GM21390 (cell line): ENCODE results near the gene CELA1.
A peak's percentile ranks its signal among the peaks of the same experiment; 100 is the strongest.
"Not testable (repeated sequence)": the region's sequence is repeated elsewhere in the genome, so short reads cannot be mapped to it uniquely, and the experiment has no call there.

Experiments
- ATAC-seq: cut with Tn5 transposase; IDR thresholded peaks from one replicate; pipeline ENCODE4 v1.9.1; 2021; ENCODE audit not compliant: unreplicated experiment

The CELA1 gene

DNA sequence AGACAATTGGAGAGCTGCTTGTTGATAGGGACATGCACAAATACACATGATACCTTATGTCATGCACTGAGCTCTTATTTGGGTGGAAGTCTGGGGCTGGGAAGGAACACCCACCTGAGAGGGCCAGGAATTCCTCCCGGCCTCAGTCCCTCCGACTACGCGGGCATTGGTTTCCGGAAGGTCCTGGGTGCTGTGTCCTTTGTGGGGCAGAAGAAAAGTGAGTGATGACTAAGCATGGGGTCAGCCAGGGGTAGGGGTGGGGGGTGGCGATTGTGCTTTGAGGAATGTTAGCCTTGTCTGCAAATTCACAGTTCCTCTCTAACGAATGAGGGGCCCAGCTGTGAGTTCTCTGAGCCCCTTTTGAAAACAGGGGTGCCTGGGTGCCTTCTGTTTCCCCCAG lies 798 bp downstream of the CELA1 start:
- ATAC-seq: no peak

DNA sequence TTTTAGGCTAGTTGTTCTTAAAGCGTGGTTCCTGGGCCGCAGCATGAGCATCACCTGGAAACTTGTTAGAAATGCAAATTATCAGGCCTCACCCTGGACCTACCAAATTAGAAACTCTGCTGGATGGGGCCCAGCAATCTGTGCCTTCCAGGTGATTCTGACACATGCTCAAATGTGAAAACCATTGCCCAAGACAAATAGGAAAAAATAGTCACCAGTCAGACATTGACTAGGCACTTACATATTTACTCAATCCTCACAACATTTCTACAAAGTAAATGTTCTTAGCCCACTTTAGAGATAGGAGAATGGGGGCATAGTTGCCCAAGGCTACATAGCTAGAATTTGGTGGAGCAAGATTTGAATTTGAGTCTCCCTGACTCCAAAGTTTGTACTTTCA lies 3.3 kb downstream of the CELA1 start:
- ATAC-seq: no peak

DNA sequence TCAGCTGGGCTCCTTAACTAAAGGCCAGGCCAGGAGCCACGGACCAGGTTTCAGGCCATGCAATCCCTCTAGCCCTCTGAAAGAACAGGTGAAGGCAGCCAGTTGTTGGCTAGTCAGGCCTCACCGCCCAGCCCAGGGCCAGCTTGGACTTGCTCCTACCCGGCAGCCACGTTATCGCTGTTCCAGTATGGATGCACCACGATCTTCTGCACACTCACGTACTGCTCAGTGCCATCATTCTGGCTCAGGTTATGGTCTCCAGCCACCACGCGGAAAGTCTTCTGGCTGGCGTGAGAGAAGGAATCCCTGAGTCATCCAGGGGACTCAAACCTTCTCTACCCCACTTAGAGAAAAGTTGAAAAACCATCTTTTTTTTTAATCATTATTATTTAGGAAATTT lies 4.1 kb downstream of the CELA1 start:
- no peak for ATAC-seq

DNA sequence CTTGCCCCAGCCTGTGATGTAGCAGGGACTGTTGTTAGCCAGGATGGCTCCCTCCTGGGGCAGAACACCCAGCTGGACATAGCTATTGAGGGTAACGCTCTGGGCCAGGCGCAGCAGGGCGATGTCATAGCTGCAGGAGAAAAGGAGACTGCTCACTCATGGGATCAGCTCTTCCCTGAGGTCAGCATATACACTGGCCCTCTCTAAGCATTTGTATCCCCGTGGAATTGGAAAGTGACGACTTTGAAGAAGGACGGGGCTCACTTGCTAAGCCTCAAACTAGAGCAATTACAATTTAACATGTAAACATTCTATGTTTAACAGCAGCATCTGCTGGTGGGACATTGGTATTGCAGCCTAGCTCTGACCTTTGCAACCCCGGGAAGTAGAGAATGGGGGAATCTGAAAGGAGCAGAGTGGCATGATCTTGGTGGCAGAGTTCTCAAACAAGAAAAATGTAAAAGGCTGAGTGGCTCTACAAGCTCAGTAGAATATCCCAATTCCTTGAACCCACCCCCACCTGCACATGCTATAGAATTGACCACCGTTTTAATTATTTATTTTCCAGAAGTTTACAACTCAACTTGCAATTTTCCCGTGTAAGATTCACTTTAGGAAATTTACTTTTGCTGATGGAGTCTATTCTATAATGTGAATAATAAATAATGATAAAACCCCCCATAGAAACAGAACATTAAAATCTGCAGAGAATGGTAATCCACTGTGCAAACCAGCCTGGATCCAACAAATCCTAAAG lies 5.0 kb downstream of the CELA1 start:
- ATAC-seq: no peak

DNA sequence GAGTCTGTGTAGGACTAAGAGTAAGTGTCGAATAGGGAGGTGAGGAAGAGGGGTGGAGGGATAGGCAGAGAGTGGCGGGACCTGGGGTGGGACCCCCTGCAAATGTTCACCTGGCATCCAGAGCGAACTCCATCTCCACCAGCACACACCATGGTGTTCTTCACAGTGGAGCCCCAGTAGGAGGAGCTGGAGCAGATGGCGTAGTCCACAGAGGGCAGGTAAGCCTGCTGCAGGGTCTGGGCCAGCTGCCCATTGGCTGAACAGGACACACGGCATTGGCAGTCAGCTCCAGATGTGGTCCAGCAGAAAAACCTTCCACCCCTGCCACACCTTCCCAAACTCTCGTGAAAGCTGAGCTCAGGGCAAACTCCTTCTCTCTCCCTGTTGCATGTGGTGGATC lies 6.7 kb downstream of the CELA1 start:
- ATAC-seq: no peak

DNA sequence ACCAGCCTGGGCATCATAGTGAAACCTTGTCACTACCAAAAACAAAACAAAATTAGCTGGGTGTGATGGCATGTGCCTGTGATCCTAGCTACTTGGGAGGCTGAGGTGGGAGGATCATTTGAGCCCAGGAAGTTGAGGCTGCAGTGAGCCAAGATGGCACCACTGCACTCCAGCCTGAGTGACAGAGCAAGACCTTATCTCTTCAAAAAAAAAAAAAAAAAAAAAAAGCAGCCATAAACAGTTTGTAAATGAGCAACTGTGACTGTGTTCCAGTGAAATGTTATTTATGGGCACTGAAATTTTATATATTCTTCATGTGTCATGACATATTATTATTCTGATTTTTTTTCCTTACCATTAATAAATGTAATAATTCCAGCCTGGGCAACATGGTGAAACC lies 9.1 kb downstream of the CELA1 start:
- not testable (repeated sequence) for ATAC-seq

DNA sequence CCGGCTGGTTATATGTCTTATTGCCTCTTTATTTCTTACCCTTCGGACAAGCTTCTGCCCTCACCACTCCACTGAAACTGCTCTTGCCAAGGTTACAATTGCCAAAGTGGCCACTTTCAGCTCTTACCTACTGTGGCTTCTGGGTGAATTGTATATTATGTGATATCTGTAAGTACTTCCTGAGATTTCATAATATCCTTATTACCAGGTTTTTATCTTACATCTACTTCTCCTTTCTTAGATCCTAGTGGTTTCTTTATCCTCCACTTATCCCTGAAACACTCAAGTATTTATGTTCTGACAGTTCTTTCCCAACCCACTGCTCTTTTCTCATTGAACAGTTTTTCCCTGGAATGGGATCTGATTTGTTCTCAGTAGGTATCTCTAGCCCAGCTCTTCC lies 10.5 kb downstream of the CELA1 start:
- ATAC-seq: no peak

DNA sequence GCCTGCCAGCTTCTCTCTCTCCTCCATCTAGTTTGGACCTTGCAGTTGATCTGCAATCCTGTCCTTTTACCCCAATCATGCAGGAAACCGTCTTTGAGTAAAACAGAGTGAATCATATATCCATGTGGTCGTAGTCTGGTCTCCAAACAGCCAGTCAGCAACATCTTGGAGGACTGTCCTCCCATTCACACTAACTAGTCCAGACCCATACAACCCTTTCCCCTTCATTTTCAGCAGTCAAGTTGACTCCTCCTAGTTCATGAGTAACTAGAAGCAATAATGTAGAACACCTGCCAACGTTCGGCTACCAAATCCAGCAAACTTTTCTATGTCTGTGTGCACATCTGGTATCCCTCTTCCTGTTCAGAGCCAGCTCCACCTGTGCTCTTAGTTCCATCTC lies 11.7 kb downstream of the CELA1 start:
- no peak for ATAC-seq

DNA sequence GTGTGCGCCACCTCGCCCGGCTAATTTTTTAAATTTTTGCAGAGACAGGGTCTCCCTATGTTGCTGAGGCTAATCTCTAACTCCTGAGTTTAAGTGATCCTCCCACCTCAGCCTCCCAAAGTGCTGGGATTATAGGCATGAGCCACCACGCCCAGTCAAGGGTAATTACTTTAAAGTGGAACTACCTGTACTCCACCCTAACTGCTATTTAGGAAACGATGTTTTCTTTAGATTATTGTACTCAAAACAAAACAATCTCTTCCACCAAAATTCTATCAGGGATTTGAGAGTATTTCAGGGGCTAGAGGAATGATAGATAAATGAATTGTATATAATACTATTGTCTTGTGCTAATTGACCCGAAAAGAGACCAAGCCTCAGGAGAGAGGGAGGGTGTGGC lies 12.9 kb downstream of the CELA1 start:
- ATAC-seq: no peak

DNA sequence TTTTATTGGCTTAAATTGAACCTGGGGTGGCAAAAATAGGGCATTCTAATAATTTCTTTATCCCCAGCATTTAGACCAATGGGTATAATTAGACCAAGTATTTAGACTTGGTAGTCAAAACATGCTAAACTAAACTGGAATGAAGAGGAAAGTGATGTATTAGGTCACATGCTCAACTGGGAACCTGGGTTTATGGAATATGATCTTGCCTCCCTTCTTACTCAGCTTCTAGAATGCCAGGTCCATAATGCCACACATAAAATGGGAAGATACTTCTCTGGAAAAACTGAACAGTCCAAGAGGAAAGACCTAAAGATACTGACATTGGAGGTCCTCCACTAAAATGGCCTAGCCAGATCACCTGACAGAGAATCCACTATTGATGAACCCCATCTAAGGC lies 16.3 kb downstream of the CELA1 start:
- no peak for ATAC-seq

DNA sequence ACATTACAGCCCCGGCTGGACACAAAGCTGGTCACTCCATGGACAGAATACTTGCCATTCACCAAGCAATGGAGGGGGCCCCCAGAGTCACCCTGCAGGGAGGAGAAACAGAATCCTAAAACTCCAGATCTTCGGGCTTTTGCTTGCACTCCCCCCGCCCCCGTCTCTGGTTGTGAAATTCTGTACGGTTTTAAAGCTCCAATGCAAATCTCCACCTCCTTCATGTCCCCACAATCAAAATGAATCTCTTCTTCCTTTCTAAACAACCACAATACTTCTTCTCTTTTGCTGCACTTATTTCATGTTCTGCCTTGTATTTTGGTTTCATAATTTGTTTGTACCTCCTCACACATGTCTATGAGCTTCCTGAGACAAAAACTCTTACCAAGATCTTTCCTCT lies 16.7 kb downstream of the CELA1 start:
- no peak for ATAC-seq

DNA sequence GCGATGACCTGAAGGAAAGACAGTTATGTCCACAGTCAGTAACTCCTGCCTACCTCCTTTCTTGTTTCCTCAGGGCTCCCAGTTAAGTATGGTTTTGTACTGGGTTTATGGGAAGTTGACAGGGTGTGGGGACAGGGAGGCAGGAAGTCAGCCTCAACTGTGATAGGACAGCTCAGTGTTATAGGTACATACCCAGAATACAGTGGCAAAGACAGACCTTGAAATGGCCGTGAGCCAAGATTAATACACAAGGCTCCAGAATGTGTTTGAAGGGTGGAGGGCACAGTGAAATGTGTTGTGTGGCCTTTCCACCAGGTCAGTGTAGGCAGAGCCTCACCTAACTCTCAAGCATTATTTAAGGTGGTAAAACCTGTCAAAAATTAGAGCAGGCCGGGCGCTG lies 17.9 kb downstream of the CELA1 start:
- ATAC-seq: no peak

DNA sequence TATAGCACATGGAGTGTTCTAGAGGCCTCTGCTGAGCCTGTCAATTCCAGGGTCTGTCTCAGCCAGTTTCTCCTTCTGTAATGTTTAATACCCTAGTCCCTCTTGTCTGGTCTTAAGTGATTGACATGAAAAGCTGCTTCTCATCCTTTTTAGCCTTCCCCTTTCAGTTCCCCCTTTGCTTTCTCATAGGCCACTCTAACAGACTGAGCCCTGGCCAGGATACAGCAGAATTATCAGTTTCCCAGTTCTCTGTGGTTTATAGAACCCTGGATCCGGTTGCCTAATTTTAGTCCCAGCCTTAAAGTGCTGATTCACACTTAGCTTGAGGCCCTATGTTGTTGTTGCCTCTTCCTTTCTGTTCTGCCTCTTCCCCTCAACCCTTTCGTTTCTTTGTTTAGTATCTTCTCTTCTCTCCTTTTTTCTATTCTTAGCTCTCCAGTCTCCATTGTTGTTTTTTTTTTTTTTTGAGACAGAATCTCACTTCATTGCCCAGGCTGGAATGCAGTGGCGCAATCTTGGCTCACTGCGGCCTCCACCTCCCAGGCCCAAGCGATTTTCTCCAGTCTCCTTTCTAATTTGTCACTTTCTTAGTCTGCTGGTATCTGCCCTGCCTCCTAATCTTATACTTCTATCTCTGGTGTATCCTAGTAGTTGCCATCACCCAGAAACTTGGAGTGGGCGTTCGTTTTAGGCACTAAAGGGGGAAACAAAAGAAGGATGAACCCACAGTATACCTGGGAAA lies 19.6 kb downstream of the CELA1 start:
- ATAC-seq: peak; percentile 53

DNA sequence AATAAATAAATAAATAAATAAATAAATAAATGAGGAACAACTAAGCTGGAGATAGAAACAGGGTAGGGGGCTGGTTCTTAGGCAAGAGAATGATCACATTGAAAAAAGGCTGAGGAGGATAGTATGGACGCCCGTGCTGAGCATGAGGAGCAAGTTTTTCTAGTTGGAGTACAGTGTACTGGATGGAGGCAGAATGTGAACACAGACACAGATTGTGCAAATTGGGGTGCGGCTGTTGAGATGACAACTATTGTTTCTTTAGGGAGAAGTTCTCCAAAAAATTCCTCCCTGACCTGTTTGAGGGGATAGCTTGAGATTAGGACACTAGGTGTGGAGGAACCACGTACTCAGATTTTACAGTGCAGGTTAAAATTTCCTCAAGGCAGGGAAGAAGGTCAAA lies 21.5 kb downstream of the CELA1 start:
- no peak for ATAC-seq

DNA sequence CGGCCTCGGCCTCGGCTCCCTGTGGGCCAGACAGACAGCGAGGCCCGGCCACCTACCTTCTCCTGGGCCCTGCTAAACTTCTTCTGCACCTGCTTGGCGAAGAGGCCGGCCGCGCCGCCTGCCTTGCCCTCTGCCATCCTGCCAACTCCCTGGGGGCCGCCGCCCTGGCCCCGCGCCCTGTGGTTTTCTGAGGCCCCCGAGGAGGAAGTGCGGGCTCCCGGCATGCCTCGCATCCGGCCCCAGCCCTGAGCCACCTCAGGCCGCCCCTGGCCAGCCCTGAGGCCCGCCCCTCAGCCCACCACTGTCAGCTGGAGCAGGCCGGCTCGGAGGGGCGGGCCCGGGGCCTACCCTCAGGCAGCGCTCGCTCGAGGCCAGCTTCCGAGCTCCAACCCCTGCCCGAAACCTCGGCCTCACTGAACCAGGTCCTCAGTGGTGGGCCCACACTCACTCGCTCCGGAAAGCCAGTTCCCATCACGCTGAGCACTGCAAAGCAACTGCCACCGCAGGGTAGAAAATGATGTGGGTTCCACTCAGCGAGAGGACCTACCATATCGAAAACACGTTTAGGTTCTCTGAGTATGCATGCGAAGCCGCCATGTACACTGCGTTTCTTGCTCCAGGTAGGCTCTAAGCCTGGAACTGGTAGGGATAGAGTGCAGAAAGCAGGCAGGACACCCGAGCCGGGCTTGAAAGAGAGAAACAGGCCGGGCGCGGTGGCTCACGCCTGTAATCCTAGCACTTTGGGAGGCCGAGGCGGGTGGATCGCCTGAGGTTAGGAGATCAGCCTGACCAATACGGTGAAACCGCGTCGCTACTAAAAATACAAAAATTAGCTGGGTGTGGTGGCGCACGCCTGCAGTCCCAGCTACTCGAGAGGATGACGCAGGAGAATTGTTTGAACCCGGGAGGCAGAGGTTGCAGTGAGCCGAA lies 22.2 kb downstream of the CELA1 start, which contains the start of gene BIN2:
BIN2 (minus strand) TSS at position 209 of the 930 bp plus-strand sequence; CDS start at position 137, 72 bp downstream.
- ATAC-seq: peak; percentile 54

DNA sequence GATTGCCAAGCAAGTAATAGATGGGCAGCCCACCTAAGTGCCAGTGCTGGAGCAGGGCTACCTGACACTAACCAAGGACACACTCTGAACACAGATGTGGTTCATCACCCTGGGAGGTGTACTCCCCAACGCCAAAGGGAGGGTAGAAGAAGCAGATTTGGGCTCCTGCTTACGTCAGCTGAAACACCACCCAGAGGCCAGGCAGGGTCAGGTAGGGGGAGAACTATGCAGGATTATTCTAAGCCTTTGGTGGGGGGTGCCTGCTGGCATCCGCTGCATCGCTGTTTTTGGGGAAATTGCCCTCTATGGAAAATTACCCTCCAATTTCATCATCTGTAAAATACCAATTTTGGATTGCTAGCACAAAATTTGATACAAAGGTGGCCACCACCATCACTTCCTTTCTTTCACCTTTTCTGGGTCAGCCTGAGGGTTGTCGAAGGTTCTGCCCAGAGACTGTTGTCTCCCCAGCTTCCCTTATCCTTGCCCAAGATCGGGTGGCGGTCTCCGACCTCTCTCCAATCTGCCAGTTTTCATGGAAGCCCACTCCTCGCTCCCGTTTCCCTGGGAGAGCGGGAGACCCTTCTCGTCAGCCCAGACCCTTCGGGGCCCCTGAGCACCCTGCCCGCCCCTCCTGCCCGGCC lies 23.0 kb downstream of the CELA1 start:
- no peak for ATAC-seq

DNA sequence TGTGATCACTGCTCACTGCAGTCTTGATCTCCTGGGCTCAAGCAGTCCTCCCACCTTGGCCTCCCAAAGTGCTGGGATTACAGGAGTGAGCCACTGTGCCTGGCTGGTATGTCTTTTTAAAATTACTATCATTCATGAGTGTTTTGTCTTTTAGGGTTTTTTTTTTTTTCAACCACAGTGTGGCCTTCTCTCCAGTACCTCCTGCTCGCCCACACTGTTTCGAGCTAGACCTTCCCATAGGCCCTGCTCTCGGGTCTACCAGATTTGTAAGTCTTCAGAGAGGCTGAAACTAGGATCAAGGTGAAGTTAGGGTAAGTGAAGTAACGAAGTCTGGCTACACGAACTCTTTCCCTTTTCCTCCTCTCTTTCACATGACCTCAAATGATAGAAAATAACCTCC lies 24.0 kb downstream of the CELA1 start:
- ATAC-seq: no peak

DNA sequence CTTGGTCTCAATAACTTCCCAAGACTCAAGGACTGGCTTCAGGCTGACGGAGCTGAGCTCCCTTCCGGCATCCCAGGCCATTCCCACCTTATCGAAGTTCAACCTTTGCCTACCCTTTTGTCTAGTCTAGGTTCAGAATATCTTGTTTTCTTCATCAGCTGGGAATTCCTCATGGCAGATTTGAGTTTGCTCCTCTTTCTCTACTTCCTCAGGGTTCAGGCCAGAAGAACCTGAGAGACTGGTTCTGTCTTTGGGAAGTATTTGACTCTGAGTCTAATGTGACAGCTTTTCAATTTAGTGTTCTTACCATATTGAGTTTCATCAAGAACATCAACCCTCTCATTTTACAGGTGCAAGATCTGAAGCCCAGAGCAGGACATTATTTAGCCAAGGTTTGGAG lies 24.6 kb downstream of the CELA1 start:
- no peak for ATAC-seq

DNA sequence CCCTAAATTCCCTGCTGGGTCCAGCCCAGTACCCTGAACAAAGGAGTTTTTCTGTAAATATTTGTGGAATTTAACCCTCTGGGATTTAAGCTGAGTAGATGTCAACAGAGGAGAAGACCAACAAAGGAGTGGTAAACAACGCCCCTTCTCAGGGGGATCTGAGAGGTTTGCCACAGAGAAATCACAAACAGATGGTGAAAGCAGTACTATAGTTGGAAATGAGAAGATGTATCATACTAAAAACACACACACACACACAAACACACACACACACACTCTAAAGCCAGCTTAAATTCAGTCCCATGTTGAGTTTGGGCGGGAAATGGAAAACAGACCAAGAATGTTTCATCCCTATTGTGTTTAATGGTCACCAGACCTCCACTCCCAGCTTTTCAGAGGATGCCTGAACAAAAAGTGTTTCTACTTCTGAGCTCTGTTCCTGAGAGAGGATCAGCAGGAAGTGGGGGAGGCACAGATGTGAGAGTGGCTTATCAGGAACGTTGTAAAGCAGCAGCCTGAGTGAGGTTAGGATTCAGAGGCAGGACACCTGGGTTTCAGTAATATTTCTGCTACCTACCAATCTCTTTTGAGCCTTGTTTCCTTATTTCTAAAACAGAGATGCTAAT lies 25.7 kb downstream of the CELA1 start:
- ATAC-seq: no peak

DNA sequence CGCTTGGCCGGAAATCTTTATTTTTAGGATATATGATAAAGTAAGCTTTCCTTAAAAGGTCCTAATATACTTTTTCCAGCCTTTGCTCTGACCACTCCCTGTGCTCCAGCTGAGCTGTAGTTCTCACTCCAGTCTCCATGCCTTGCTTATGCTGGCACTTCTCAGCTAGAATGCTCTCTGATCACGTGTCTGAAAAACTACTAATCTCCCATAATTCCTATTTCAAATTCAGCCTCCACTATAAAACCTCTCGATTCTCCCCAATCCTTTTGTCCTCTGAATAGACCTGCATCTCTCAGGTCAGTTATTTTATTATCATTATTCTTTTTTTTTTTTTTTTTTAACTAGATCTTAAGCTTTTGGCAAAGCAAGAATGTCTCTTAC lies 26.2 kb downstream of the CELA1 start:
- ATAC-seq: no peak
